DMS79 treated with DMSO at 0.1 percent for 48 hours (cell line): ENCODE results near the gene NEK10.
"Not testable (repeated sequence)": the region's sequence is repeated elsewhere in the genome, so short reads cannot be mapped to it uniquely, and the experiment has no call there.

Source experiments
- DNase-seq: peaks from one replicate; lab custom pipeline; 2025; lab: John Stamatoyannopoulos, UW

NEK10 gene

DNA sequence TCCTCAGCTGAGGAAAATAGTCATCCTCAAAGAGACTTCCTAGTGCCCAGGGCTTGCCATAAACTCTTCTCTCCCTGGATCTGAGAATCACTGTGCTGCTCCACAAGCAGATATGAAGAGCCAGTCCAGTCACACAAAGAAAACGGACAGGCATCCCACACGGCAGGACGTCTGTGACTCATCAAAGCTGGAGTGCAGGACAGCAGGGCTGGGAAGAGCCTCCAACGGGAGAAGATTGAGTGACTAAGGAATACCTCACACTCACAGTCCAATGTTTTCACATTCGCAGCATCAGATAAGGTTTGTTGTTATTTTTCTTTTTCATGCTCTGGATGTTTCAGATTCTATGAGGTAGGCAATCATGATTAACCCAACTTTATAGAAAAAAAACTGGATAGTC is 57.8 kb downstream of the NEK10 start:
- no peak for DNase-seq

GRCh38 chr3:27310688-27311087 is 58.5 kb downstream of the NEK10 start:
- DNase-seq = no peak

- DNase-seq = no peak
Observed at GRCh38 chr3:27307566-27307965, 61.6 kb downstream of the NEK10 start.

DNA sequence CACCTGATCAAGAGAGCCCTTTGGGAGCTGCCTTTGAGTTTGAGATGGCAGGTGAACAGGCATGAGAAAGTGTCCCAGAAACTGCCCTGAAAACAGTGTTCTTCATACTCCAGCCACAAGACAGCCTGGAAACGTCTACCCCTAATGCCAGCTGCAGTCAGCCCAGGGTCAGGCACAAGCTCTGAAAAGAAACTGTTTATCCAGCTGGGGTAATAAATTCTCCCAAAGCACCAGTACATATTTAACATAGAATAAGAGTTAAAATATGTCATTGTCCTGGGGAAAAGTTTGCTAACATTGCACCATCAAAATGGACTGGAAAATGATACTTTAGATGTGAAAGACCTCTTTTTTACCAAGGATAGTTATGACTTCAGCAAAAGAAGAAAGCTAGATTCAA is 66.3 kb downstream of the NEK10 start:
- DNase-seq = no peak

DNA sequence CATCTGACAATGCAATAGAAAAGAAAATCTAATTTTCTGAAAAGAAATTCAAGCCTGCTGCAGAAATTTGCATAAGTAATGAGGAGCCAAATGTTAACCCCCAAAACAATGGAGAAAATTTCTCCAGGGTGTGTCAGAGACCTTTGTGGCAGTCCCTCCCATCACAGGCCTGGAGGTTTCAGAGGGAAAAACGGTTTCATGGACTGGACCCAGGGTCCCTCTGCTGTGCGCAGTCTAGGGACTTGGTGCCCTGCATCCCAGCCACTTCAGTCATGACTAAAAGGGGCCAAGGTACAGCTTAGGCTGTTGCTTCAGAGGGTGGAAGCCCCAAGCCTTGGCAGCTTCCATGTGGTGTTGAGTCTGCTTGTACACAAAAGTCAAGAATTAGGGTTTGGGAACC is 70.2 kb downstream of the NEK10 start:
- DNase-seq = not testable (repeated sequence)

DNA sequence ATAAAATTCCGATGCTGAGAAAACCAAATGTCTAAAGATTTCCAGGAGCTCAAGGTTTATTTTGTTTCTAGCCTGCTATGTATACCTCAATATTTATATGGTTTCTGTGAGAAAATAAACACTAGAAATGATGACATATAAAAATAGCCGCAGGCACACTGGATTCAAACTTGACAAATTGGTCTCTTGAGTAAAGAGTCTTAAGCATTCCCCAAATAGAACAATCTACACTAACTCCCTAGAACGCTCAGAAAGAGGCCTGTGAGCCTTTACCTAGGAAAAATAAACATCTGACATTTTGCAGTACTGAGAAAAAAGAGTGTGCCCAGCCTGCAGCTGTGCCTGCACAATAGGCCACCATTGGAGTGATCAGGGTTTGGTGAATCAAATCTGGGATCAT is 75.2 kb downstream of the NEK10 start:
- DNase-seq = no peak

DNA sequence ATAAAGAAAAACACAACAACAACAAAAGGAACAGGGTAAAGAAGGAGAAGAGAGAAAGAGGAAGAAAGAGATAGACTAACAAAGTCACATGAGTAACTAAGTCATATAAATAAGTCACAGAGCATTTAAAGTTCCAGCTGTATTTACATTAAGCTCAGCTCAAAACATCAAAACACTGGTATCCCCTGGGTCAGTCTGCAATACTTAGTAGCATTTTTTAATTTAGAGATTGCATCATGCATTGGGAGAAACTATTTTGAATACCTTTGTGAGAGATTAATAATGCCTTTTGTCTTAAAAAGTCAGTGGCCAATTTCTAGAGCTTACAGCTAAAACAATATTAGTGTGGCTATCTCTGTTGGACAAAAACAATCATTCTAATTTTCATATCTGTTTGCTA is 78.4 kb downstream of the NEK10 start:
- DNase-seq = no peak

DNA sequence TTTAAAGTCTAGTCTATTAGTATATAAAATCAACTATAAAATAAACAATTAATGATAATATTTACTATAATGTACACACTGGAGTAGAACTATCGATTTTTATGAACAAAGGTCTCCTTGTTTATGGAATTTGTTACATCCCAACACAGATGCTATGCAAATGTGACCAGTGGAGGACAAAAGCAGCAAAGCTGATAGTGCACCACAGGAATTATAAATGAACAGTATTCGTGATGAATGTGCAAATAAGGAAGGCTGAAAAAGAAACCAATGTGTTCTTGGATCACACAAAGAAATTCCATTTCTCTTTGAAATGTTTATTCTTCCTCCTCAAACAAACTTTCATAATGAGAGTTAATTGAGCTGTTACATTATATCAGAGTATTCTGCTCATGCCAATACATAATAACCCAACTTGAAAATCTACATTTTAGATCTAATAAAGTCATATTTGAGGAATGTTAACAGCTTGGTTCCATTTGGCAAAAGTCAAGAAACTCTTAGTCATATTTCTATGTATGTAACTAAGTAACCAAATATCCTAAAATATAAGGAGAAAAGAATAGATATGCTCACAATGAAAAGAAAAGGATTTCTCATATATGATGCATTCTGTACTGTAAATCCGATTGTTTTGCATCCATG is 79.3 kb downstream of the NEK10 start:
- no peak for DNase-seq

DNA sequence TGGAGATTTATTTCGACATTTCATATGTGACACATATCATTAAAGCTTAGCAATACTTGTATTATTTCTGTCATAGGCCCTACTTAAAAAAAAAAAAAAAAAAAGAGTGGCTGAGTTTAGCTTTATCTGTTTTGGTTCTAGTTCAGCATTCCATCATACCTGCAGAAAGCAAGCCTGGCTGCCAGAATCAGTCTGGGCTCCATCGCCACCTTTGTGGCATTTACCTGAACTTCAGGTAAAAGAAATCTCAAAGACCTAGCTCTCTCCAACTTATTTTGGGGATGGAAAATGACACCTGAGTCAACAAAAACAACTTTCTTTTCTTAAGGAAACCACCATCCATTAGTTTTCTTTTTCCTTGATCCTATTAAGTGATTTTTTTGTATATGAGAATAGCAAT is 82.1 kb downstream of the NEK10 start:
- DNase-seq = no peak

- not testable (repeated sequence) for DNase-seq
Observed at GRCh38 chr3:27286467-27286866, 82.7 kb downstream of the NEK10 start.

DNA sequence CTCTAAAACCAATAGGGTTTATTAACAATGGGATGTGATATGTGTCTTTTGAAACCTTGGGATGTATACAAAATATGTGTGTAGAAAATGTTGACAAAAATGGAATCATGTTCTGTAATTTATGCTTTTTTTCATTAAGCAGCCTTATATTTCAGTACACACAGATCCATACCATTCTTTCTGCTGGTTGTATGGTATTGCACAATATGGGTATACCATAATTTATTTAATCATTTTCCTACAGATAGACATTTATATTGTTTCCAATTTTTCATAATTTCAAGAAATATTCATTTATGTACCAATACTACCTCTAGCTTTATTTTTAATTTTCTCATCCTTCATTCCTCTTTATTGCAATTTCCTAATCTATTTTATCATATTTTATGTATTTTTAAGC is 83.5 kb downstream of the NEK10 start:
- DNase-seq = no peak

DNA sequence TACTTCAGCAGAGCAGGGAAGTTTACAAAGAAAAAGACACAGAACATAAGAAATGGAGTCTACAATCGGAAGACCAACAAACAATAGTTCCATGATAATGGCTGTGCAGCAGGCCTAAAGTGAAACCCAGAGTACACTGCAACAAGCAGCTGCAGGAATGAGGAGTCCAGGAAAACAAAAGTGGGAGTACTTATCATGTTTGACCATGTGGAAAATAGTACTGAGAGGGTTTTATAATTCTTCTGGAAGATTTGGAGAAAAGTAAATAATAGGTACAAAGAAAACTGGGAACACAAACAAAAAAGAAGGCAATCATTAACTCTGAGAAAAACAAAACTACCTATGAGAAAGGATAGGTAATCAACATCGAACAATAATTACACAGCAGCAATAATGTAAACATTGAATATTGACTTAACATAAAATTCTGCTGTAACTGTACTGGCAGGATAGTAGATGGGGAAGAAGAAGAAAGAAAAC is 87.5 kb downstream of the NEK10 start:
- no peak for DNase-seq

- DNase-seq = no peak
Observed at GRCh38 chr3:27279123-27279522, 90.1 kb downstream of the NEK10 start.

DNA sequence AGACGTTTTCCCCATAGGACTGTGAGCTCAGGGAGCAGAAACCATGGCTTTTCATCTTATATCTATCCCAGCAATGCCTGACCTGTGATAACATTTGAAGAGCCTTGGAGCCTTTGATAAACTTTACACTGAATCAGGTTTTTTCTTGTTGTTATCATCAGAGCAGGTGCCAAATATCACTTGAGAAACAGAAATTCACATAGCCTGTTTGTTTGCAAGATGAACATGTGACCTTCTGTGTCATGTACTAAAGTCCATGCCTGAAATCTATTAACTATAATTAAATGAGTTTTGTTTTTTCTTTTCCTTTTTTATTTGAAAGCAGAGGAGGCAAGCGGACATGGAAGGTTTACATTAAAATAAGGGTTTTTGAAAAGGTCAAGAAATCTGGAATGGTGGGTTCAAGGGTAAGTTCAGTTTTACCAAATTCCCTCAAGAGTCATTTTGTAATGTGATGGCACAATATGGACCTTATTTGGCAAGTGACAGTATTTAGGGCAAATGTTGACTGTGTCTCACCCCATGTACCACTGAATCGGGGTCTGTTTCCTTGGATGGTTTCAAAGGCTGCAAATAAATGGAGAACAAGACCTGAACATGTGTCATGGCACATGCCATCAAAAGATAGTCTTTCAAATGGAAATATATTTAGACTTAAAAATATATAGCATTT is 90.7 kb downstream of the NEK10 start:
- no peak for DNase-seq

- no peak for DNase-seq
Observed at GRCh38 chr3:27275441-27275990, 93.7 kb downstream of the NEK10 start.

- DNase-seq = no peak
Observed at GRCh38 chr3:27271890-27272289, 97.3 kb downstream of the NEK10 start.

- DNase-seq = no peak
Observed at GRCh38 chr3:27254896-27255295, 114.3 kb downstream of the NEK10 start.

DNA sequence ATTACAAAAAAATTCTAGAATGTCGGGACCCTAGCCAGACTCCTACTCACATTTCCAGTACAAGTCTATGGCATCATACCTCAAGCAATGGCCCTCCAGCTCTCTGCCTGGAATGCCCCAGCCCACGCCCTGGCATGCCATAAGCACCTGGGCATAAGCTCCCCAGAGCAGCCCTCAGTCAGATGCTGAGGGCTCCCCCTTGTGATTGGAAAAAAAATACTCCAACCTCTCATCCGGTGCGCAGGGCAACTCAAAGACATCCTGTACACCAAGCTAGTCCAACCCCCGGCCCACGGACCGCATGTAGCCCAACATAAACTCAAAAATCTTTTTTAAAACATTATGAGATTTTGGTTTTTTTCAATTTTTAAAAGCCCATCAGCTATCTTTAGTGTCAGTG is 115.4 kb downstream of the NEK10 start:
- DNase-seq = no peak

- DNase-seq = no peak
Observed at GRCh38 chr3:27253391-27253790, 115.8 kb downstream of the NEK10 start.

- DNase-seq = no peak
Observed at GRCh38 chr3:27252646-27253045, 116.5 kb downstream of the NEK10 start.

- DNase-seq = no peak
Observed at GRCh38 chr3:27244374-27244773, 124.8 kb downstream of the NEK10 start.

DNA sequence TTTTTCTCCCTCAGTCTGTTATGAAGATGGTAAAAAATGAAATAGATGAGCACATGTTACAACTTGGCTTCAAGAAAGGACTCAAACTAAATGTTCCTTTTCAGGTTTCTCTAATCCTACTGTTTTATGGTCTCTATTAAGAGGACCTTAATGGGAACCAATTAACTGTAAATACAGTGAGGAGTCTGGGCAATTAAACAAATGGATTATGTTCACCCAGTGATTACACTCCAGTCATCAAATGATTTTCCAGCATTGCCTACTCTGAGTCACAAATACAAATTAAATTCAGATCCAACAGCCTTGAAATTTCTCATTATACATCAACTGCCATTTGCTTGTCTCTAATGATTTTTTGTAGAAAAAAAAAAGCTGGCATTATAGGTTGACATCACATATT is 129.2 kb downstream of the NEK10 start:
- DNase-seq = no peak

- no peak for DNase-seq
Observed at GRCh38 chr3:27228805-27229204, 140.4 kb downstream of the NEK10 start.

DNA sequence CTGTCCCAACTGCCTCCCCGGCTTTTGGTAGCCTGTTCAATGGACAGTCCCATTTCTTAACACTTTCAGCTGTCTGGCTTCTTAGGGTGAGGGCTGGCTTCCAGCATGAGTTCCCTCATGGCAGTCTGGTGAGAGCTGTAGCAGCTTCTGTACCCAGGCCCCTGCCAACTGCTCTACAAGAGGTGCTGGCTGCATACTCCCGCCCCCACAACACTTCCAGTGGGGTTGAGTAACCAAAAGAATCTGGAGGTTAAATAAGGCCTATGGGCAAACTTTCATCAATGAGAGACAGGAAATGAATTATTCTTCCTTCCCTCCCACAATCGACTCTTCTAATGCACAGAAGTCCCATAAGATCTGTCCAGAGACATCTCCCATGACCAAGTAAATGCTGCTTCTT is 145.0 kb downstream of the NEK10 start:
- no peak for DNase-seq
